Activated effector memory CD4-positive, alpha-beta T cell treated with Interleukin-2 at 50 U/mL for 16 hours (primary cell): ENCODE measurements around the gene TLX1.
"Not testable (repeated sequence)": the region's sequence is repeated elsewhere in the genome, so short reads cannot be mapped to it uniquely, and the experiment has no call there.

ENCODE experiments used
- DNase-seq: peaks from one replicate; pipeline ENCODE4 v3.0.0-alpha.2; 2020

Gene TLX1

DNA sequence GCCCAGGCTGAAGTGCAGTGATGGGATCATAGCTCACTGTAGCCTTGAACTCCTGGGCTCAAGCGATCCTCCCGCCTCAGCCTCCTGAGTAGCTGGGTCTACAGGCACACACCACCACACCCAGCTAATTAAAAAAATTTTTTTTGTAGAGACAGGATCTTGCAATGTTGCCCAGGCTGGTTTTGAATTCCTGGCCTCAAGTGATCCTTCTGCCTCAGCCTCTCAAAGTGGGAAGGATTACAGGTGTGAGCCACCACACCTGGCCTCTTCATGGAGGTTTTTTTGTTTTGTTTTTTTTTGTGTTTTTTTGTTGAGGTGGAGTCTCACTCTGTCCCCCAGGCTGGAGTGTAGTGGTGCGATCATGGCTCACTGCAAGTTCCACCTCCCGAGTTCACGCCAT lies 23.4 kb downstream of the TLX1 start:
- not testable (repeated sequence) for DNase-seq

GRCh38 chr10:101155896-101156295 lies 24.8 kb downstream of the TLX1 start:
- no peak for DNase-seq

DNA sequence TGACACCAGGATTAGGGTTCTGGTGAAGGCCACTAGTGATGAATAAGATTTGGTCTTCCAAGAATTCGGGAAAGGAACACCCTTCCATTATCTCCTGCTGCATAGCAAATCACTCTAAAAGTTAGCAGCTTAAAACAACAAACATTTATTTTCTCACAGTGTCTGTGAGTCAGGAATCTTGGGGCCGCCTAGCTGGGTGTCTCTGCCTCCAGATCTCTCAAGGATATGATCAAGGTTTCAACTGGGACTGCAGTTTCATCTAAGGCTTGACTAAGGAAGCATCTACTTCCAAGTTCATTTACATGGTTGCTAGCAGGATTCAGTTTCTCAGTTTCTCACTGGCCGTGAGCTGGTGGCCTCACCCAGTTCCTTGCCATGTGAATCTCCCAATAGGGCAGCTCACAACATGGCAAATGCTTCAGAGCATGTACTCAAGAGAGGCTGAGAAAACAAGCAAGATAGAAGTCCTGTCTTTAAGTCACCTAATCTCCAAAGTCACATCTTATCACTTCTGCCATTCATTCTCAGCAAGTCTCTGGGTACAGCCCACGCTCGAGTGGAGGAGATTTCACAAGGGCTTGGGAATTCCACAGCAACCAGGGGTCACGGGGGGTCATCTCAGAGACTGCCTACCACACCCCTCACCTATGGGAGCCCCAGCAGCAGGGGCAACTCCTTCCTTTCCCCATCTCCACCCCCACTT lies 26.8 kb downstream of the TLX1 start:
- DNase-seq, result no peak

GRCh38 chr10:101158459-101159058 lies 27.5 kb downstream of the TLX1 start:
- DNase-seq, result no peak

DNA sequence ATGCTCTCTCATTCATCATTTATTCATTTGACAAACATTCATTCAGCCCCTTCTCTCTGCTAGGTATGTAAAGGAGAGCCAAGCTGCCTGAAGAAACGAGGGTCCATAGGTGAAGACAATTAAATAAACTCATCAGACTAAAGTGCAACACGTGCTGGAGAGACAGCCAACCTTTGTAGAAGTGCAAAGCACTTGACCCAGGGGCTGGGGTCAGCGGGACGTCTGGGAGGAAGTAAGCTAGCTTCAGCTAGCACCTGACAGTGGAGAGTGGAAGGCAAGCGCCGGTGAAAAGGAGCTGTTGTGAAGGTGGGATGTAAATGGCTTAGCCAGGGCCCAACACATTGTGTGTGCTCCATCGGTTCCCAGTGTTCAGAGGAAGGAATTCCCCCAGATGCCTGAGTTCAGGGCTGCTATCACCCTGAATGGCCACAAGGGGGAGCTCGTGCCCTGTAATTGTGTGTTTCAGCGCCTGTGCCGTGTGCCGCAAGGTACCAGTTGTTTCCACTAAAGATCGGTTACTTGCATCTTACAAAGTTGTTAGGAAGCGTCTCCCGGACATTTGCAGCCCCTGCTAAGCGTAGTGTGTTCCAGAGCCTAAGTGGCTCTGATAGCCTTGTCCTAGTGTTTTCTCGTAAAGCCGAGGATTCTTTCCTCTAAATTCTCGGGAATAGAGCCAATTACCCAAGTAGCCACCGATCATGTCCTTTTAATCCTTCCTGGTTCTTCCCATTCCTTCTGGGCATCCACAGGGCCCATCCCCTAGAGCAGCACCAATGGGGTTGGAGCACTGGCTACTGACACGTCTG lies 30.6 kb downstream of the TLX1 start:
- DNase-seq, result peak; percentile 42

DNA sequence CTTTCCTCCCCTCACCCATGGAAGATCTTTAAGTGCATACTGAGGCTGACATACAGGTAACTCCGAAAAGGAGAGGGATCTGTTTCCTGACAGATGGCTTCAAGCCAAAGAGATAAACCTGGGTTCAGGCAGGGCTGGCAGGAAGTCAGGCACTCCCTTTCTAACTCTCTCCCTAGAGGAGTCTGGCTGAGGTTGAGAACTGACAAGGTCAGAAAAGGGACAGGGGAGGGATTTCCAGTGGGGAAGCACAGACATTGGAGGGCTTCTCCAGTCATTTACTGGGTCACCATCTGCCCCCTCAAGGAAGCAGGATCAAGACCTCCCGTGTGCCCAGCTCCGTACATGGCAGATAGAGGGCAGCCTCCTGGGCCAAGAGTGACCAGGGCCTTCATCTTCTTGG lies 31.6 kb downstream of the TLX1 start:
- DNase-seq, result no peak

DNA sequence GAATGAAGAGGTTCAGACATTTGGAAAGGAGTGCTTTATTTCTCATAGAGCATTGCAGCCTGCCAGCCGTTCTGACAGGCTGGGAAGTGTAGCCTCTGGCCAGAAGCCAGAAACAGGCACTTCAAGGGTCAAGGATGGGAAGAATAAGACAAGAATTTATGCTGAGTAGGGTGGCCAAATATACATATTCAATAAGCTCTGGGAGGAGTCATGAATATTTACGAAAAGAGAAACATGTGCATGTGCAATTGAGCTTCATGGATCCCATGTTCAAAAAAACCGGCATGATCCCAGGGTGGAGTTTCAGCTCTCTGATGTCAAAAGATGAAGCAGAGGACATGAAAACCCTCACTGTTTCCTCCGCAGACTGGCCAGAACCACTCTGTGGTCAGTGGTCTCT lies 32.9 kb downstream of the TLX1 start:
- DNase-seq, result no peak

DNA sequence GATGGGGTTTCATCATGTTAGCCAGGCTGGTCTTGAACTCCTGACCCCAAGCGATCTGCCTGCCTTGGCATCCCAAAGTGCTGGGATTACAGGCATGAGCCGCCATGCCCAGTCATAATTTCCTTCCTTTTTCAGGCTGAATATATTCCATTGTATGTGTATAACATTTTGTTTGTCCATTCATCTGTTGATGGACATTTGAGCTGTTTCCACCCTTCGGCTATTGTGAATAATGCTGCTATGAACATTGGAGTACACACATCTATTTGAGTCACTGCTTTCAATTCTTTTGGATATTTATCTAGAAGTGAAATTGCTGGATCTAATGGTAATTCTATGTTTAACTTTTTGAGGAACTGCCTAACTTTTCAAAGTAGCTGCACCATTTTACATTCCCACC lies 34.6 kb downstream of the TLX1 start:
- no peak for DNase-seq

GRCh38 chr10:101166430-101166829 lies 35.3 kb downstream of the TLX1 start:
- DNase-seq, result no peak

- DNase-seq, result no peak
These were observed 41.6 kb downstream of the TLX1 start for GRCh38 chr10:101172741-101173140.

DNA sequence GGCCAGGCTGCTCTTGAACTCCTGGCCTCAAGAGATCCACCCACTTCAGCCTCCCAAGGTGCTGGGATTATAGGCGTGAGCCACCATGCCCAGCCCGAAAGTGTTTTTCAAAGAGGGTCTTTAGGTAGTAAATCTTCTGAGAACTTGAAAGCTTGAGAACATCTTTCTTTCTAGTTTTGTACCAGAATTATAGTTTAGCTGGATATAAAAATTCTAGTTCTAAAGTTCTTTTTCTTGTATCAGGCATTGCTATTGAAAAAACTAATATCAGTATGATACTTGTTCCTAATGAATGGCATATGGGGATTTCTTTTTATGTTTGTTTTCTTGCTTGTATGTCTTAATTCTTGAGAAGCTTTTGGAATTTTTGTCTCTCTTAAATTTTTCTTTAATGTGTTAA lies 43.2 kb downstream of the TLX1 start:
- no peak for DNase-seq

- DNase-seq, result no peak
These were observed 45.5 kb downstream of the TLX1 start for GRCh38 chr10:101176577-101176976.

DNA sequence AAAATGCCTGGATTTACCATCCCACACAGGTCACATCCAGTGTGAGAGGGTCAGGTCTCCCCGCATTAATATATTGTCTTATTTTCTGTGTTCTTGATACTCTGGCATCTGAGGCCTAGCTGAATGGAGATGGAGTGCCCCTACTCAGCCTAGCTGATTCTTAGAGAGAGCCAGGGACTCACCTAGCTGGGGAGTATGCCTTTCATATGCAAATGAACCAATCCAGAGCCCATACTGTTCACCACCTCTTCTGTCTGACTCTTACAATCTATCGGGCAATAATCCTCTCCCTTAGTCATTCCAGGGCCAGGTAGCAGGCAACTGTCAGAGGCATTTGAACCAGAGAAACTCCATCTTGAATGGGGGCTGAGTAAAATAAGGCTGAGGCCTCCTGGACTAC lies 51.8 kb downstream of the TLX1 start:
- no peak for DNase-seq

DNA sequence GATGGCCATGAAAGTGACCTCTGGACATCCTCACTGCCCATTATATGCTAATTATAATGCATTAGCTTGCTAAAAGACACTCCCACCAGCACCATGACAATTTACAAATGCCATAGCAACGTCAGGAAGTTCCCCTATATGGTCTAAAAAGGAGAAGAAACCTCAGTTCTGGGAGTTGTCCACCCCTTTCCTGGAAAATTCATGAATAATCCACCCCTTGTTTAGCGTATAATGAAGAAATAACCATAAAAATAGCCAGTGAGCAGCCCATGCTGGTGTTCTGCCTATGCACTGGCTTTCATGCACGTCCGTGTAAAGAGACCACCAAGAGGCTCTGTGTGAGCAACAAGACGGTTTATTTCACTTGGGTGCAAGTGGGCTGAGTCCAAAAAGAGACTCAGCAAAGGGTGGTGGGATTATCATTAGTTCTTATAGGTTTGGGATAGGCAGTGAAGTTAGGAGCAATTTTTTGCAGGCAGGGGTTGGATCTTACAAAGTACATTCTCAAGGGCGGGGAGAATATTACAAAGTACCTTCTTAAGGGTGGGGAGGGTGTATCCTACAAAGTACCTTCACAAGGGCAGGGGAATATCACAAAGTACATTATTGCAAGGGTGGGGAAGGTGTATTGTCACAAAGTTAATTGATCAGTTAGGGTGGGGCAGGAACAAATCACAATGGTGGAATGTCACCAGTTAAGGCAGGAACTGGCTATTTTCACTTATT lies 52.5 kb downstream of the TLX1 start:
- DNase-seq, result no peak
